Measurements from ENCODE around the gene TMEM212.

The TMEM212 gene

GRCh38 chr3:171824116-171824515 lies 19.0 kb upstream of the TMEM212 start:
- TF ChIP-seq CTCF (conservative IDR thresholded peaks at IDR 0.05) (no peak), ZFX (IDR thresholded peaks at IDR 0.05) (no peak)
- H3K27ac ChIP-seq = no peak overlapping the region

GRCh38 chr3:171824824-171825221 lies 18.3 kb upstream of the TMEM212 start:
- H3K27ac ChIP-seq = no peak overlapping the region
- TF ChIP-seq CTCF (conservative IDR thresholded peaks at IDR 0.05) = no peak
- TF ChIP-seq ZFX (IDR thresholded peaks at IDR 0.05) = no peak

GRCh38 chr3:171825222-171825828 lies 17.8 kb upstream of the TMEM212 start:
- H3K27ac ChIP-seq = no peak overlapping the region
- TF ChIP-seq ZFX (IDR thresholded peaks at IDR 0.05) = no peak
- no peak for TF ChIP-seq CTCF (conservative IDR thresholded peaks at IDR 0.05)

GRCh38 chr3:171827385-171827784 lies 15.8 kb upstream of the TMEM212 start:
- H3K27ac ChIP-seq = no peak overlapping the region
- no peak for TF ChIP-seq CTCF (conservative IDR thresholded peaks at IDR 0.05)
- TF ChIP-seq ZFX (IDR thresholded peaks at IDR 0.05) = no peak

GRCh38 chr3:171827836-171828458 lies 15.2 kb upstream of the TMEM212 start:
- no peak overlapping the region for H3K27ac ChIP-seq
- TF ChIP-seq CTCF (conservative IDR thresholded peaks at IDR 0.05) = no peak
- no peak for TF ChIP-seq ZFX (IDR thresholded peaks at IDR 0.05)

GRCh38 chr3:171828902-171829770 lies 14.0 kb upstream of the TMEM212 start:
- TF ChIP-seq ZFX (IDR thresholded peaks at IDR 0.05) = no peak
- TF ChIP-seq CTCF (conservative IDR thresholded peaks at IDR 0.05) = no peak
- no peak overlapping the region for H3K27ac ChIP-seq

Measured in C4-2B (cell line).